Smooth muscle cell of the brain vasculature (primary cell): ENCODE data around the gene C19orf44.
"Not testable (repeated sequence)": the region's sequence is repeated elsewhere in the genome, so short reads cannot be mapped to it uniquely, and the experiment has no call there.

ENCODE experiments used
- DNase-seq: peaks from one replicate; pipeline ENCODE4 v3.0.0-alpha.2; 2012; ENCODE audit warnings: low read depth, low spot score

C19orf44 gene

DNA sequence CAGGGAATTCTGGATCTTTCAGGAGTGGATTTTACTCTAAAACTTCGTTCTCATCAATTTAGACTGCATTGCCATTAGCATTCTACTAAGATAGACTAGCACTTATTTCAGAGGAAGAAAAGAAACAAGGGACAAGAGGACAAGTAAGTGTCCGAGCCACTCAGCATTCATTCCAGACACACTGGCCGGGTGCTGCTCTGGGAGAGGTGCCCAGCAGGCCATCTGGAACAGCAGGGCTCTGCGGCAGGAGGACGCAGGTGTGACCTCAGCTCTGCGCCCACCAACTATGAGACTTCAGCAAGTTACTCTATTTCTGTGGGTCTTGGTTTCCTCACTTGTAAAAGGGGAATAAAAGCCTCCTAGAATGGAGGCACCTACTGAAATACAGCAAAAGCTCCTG, 28.6 kb upstream of the C19orf44 start:
- no peak for DNase-seq

DNA sequence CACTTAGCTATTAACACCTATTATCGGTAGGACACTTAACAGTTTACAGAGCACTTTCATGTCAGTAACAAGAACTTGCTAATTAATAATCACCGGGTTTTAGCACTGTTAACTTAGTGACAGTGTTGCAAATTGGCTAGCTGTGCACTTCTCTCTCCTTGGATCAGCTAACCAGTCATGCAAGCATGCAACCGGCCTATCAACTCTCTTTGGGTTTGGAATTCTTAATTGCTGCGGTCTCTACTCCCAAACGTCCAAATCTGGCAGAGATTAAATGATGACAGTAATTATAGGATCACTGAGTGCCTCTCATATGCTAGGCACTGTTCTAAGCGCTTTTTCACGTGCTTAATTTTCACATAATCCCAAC, 25.7 kb upstream of the C19orf44 start:
- no peak for DNase-seq

DNA sequence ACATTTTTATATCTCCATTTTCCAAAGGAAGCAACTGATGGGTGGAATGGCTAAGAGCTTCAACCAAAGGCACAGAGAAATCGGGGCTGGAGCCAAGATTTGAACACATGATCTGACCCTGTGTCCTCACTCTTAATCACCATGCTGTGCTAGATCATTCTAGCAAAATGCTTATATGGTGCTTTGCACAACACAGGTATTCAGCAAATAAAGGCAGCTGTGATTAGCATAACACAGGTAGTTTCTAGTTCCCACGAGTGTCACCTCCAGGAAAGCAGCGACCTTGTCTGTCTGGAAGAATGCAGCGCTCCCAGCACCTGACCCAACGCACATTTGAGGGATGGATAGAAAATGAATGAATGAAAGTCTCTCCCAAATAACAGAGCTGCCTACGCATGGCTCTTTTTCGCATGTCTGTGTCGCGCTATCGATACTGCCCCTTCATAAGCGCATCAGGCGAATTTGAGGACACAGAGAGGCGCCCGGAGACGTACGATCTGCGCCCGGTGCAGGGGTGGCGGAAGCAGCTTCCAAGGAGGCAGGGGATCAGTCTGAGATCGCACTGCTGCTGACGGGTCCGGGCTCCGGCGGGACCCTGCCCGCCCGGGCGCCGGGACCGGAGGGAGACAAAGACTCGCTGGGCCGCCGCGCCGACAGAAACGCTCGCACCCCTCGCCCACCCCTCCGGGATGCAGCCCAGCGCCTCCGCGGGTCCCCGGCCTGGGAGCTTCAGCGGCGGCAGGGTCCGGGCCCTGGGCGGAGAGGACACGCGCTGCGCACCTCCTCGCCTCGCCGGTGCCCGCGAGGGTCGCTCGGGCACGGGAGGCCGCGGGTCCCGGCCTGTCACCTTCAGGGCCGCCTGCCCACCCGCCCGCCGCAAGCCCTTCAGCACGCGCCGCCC, 25.0 kb upstream of the C19orf44 start:
- DNase-seq: no peak

GRCh38 chr19:16472559-16472899, 23.7 kb upstream of the C19orf44 start:
- DNase-seq: not testable (repeated sequence)

GRCh38 chr19:16472992-16473391, 23.2 kb upstream of the C19orf44 start:
- DNase-seq: no peak

- no peak for DNase-seq
Measured at GRCh38 chr19:16473875-16474392, 22.3 kb upstream of the C19orf44 start.

DNA sequence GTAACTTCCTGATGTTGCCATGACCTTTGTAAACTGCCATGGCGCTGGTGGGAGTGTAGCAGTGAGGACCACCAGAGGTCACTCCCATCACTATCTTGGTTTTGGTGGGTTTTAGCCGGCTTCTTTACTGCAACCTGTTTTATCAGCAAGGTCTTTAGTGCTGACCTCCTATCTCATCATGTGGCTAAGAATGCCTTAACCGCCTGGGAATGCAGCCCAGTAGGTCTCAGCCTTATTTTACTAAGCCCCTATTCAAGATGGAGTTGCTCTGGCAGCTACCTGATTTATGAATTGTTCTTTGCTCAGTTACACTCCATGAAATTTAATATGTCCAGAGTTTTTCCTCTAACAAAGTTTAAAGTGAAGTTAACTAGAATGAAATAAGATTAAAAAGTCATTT, 19.8 kb upstream of the C19orf44 start:
- no peak for DNase-seq

DNA sequence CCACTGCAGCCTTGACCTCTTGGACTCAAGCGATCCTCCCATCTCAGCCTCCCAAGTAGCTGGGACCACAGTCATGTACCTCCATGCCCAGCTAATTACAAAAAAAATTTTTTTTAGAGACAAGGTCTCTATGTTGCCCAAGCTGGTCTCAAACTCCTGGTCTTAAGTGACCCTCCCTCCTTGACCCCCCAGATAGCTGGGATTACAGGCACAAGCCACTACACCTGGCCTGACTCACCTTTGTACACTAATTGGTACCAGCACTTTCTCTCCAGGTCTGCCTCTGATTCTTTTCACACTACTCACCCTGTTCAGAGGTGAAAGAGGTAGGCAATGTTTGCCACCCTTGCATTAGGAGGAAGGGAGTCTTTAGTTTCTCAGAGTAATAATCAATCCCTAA, 18.9 kb upstream of the C19orf44 start:
- no peak for DNase-seq

- DNase-seq: no peak
Measured at GRCh38 chr19:16482745-16483144, 13.4 kb upstream of the C19orf44 start.

GRCh38 chr19:16486476-16486875, 9.7 kb upstream of the C19orf44 start:
- not testable (repeated sequence) for DNase-seq

DNA sequence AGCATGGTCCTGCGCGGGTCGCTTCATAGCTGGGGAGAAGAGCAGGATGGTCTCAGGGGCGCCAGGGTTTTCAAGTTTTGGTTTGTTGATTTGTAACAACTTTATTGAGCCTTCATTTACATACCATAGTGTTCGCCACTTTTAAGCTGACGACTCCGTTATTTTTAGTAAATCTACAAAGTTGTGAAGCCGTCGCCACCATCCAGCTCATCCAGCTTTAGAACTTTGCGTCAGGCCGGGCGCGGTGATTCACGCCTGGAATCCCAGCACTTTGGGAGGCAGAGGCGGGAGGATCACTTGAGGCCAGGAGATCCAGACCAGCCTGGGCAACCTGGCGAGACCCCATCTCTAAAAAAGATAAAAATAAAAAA, 404 bp downstream of the C19orf44 start:
- no peak for DNase-seq

GRCh38 chr19:16497042-16497441, 848 bp downstream of the C19orf44 start:
- DNase-seq: no peak

GRCh38 chr19:16497837-16498236, 1.6 kb downstream of the C19orf44 start:
- no peak for DNase-seq

GRCh38 chr19:16504271-16504670, 8.1 kb downstream of the C19orf44 start:
- no peak for DNase-seq

DNA sequence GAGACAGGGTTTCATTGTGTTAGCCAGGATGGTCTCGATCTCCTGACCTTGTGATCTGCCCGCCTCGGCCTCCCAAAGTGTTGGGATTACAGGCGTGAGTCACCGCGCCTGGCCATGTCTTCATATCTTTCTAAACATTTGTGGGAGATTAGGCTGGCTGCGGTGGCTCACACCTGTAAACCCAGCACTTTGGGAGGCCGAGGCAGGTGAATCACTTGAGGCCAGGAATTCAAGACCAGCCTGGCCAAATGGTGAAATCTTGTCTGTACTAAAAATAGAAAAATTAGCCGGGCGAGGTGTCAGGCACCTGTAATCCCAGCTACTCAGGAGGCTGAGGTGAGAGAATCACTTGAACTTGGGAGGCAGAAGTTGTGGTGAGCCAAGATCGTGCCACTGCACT, 10.0 kb downstream of the C19orf44 start:
- DNase-seq: not testable (repeated sequence)

DNA sequence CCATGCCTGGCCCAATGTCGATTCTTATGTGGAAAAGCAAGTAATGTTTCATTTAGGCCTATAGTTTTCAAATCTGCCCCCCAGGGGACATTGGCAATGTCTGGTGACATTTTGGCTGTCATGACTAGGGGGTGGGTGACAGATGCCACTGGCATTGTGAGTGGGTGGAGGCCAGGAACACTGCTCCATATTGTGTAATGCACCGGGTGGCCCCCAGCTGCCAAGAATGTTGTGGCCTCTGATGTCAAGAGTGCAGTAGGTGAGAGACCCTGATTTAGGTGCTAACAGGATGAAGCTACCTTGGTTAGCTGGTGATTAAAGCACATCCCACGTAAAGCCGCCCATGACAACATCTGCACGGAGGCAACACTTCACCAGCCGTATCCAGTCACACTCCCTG, 10.8 kb downstream of the C19orf44 start:
- no peak for DNase-seq

DNA sequence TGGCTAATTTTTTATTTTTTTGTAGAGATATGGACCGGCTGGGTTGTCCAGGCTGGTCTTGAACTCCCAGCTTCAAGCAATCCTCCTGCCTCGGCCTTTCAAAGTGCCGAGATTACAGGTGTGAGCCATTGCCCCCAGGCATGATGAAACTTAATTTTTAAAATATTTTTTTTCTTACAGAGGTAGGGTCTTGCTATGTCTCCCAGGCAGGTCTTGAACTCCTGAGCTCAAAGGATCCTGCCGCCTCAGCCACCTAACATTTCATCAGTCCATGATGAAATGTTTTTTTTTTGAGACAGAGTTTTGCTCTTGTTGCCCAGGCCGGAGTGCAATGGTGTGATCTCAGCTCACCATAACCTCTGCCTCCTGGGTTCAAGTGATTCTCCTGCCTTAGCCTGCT, 12.4 kb downstream of the C19orf44 start:
- DNase-seq: no peak

- no peak for DNase-seq
Measured at GRCh38 chr19:16509141-16510061, 13.2 kb downstream of the C19orf44 start.

- DNase-seq: not testable (repeated sequence)
Measured at GRCh38 chr19:16512611-16513010, 16.4 kb downstream of the C19orf44 start.

DNA sequence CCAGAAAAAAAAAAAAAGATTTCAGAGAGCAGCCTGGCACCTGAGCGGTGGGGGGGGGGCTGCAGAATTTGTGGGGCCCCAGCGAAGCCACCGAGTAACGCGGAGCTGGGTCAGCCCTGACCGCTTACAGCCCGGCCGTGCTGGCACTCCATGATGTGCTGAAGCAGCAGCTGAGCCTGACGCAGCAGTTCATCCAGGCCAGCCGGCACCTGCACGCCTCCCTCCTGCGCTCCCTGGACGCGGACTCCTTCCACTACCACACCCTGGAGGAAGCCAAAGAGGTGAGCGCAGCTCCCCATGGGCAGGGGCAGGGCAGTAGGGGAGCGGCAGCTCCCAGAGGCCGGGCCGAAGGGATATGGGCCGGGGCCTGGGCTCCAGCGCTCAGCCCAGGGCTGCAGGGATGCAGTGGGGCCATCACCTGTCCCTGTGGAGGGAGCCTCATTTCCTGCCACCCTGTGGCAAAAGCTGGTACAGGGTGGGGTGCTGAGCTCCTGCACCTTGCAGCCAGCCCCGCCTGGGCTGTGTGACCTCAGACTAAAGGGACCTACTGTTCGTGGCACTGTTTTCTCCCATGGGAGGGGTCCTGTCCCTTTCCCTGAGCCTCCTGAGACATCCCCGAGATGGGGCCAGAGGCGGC, 18.3 kb downstream of the C19orf44 start:
- DNase-seq: no peak

DNA sequence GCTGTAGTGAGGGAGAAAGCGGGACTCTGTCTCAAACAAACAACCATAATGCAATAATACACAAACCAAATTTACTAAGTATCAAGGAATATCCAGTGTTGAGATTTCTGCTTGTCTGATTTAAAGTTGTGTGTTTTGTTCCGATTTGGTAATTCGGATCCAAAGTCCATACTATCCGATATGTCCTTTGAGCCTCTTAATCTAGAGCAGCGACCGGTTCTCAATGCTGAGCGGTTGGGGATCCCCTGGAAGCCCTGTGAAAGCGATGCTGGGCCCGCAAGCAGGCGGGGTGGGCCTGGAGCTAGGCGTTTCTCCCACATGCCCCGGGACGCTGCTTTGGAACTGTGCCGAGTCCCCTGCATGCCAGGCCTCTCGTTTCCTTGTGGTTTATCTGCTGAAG, 20.2 kb downstream of the C19orf44 start:
- DNase-seq: no peak
